ENCODE results near the gene SETDB1.

SETDB1 gene

GRCh38 chr1:150976401-150976821 lies 50.2 kb downstream of the SETDB1 start:
- H3K4me1 ChIP-seq = peaks cover 31% of the 10 kb centered on the region

DNA sequence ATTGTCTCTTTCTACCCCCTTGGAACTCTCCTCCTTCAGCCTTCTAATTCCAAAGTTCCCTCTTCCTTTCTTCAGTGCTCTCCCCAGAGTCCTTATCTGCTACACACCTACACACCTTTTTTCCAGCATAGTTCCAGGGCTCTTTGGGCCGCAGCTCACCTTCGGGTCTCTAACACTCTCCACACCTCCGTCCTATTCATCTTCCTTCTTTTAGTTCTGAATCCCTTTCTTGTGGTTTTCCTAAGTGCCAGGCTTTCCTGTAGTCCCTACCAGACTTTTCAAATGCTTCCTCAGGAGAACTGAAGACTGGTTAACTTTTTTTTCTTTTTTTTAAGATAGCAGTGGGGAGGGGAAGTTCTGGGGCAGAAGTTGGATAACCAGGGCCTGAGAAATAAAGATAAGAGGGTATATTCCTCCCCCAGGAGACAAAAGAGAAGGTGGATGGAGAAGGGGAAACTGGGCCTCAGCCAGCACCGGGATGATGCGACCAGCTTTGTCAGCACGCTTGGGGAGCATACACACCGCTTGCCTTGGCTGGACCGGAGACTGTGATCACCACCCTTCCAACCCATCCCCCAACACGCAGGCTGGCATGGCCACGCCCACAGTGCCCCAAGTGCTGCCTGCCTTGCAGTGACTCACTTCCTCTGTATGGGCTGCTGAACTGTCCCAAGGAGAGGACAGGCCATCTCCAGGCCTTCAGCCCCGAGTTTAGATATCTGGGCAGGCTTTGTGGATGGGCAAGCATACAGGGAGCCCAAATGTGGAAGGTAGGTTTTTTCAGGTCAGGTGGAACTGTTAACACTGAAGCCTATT lies 50.9 kb downstream of the SETDB1 start:
- H3K36me3 ChIP-seq (ENCODE audit: control insufficient read depth, insufficient read depth, low read length) = no peaks in the 10 kb centered on the region
- H3K27ac ChIP-seq = peak overlapping the region; percentile 71
- H3K9me3 ChIP-seq (ENCODE audit: control insufficient read depth, low read length) = no peaks in the 10 kb centered on the region
- H3K4me3 ChIP-seq (ENCODE audit: low read depth, low read length) = no peak overlapping the region
- H2AFZ ChIP-seq = peak overlapping the region; percentile 53
- no peak overlapping the region for H3K9ac ChIP-seq
- peaks cover 7% of the 10 kb centered on the region for H3K79me2 ChIP-seq
- H3K4me1 ChIP-seq = peaks cover 27% of the 10 kb centered on the region
- TF ChIP-seq CTCF (IDR thresholded peaks at IDR 0.05) = no peak
- H3K27me3 ChIP-seq (ENCODE audit: control insufficient read depth, insufficient read depth, low read length) = no peaks in the 10 kb centered on the region
- peak overlapping the region; percentile 5 for H3K4me2 ChIP-seq (ENCODE audit: low read length)

More at GRCh38 chr1:150976401-150976821, 50.2 kb downstream of the SETDB1 start:
- Histone ChIP-seq H3K27me3 (ENCODE audit: control insufficient read depth, insufficient read depth, low read length) (no peaks in the 10 kb centered on the region), H3K36me3 (ENCODE audit: control insufficient read depth, insufficient read depth, low read length) (no peaks in the 10 kb centered on the region), H3K4me2 (ENCODE audit: low read length) (no peak overlapping the region), H3K9me3 (ENCODE audit: control insufficient read depth, low read length) (no peaks in the 10 kb centered on the region), H3K9ac (no peak overlapping the region), H3K27ac (peak overlapping the region; percentile 71), H3K79me2 (peaks cover 10% of the 10 kb centered on the region), H3K4me3 (ENCODE audit: low read depth, low read length) (no peak overlapping the region), H2AFZ (no peak overlapping the region)
- no peak for TF ChIP-seq CTCF (IDR thresholded peaks at IDR 0.05)

DNA sequence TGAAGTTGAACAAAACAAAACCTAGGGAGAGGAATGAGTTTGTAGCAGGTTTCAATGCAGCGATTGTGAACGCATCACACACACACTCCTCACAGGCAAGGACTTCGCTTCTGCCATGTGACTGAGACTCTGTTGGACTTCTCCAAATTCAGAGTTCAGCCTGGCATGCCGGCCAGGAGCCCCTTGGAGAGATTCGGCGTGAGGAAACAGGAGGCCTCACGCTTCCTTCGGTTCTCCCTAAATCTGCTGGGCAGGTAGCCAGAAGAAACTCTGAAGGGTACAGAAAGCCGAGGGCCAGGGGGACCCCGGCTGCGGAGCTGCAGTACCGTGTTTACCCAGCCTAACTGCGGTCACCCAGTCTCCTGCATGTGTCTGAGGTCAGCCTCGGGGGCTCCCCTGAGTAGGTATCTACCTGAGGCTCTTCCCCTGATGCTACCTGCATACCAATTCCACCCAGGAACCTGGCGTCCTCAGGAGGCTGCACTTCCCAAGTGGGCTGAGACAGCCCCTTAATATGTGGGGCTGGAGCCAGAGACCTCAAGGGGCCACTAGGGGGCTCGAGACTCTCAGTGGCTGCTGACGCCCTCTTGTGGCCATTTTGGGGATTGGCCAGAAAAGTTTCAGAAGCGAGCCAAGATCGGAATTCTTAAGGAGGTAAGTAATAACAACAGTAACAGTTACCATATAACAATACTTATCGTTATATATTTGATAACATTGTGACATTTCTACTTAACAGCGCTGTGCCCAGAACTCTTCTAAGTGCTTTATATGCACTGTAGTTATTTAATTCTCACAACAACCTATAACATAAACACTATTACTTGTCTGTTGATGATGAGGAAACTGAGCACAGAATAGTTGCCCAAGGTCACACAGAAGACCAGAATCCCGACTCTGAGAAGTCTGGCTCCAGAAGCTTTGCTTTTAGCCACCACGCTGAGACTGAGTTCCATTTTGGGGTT lies 53.2 kb downstream of the SETDB1 start:
- H3K27ac ChIP-seq = peak overlapping the region; percentile 52
- peak overlapping the region; percentile 25 for H3K4me2 ChIP-seq (ENCODE audit: low read length)
- no peaks in the 10 kb centered on the region for H3K27me3 ChIP-seq (ENCODE audit: control insufficient read depth, insufficient read depth, low read length)
- peaks cover 23% of the 10 kb centered on the region for H3K4me1 ChIP-seq
- no peak overlapping the region for H3K9ac ChIP-seq
- H3K9me3 ChIP-seq (ENCODE audit: control insufficient read depth, low read length) = no peaks in the 10 kb centered on the region
- TF ChIP-seq CTCF (IDR thresholded peaks at IDR 0.05) = peak; percentile 98
- H3K79me2 ChIP-seq = no peaks in the 10 kb centered on the region
- no peak overlapping the region for H3K4me3 ChIP-seq (ENCODE audit: low read depth, low read length)
- H2AFZ ChIP-seq = peak overlapping the region; percentile 82
- no peaks in the 10 kb centered on the region for H3K36me3 ChIP-seq (ENCODE audit: control insufficient read depth, insufficient read depth, low read length)

- H3K9ac ChIP-seq = no peak overlapping the region
- no peaks in the 10 kb centered on the region for H3K79me2 ChIP-seq
- H3K4me2 ChIP-seq (ENCODE audit: low read length) = peak overlapping the region; percentile 69
- no peaks in the 10 kb centered on the region for H3K9me3 ChIP-seq (ENCODE audit: control insufficient read depth, low read length)
- H2AFZ ChIP-seq = peak overlapping the region; percentile 80
- H3K4me1 ChIP-seq = peaks cover 23% of the 10 kb centered on the region
- H3K4me3 ChIP-seq (ENCODE audit: low read depth, low read length) = no peak overlapping the region
- H3K27me3 ChIP-seq (ENCODE audit: control insufficient read depth, insufficient read depth, low read length) = no peaks in the 10 kb centered on the region
- no peak for TF ChIP-seq CTCF (IDR thresholded peaks at IDR 0.05)
- no peaks in the 10 kb centered on the region for H3K36me3 ChIP-seq (ENCODE audit: control insufficient read depth, insufficient read depth, low read length)
- H3K27ac ChIP-seq = peak overlapping the region; percentile 86
Observed at GRCh38 chr1:150981177-150981804, 55.1 kb downstream of the SETDB1 start.
